HG02981 (cell line): Measurements from ENCODE around the gene ANHX.
"Not testable (repeated sequence)": the region's sequence is repeated elsewhere in the genome, so short reads cannot be mapped to it uniquely, and the experiment has no call there.

ENCODE experiments used
- ATAC-seq: cut with Tn5 transposase; IDR thresholded peaks from one replicate; pipeline ENCODE4 v1.9.1; 2021; ENCODE audit warnings: mild to moderate bottlenecking, moderate library complexity; ENCODE audit not compliant: unreplicated experiment

The ANHX gene

DNA sequence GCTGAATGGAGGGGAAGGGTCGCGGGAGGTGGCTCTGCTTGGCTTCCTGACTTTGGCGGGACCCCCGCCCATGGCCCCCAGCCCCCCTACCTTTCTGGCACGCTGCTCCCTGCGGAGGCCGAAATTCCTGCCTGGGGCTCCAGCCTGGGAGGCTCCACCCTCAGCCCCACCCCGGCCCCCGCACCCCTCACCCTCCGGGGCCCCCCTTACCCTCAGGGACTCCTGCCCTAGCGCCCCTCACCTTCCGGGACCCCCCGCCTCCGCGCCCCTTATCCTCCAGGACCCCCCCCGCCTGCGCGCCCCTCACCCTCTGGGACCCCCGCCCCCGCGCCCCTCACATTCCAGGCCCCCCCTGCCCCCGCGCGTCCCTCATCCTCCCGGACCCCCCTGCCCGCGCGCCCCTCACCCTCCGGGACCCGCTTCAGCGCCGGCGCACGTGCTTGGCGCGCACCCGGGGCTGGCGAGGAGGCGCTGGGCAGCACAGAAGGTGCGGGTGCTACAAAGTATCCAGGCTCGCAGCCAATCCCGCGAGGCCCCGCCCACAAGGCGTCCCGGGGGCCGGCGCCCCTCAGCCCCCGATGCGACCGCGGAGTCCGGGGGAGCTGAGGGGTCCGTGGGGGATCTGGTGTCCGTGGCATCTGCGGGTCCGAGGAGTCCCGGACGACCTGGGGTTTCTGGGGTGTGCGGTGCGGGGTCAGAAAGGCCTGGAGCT is at the start of gene ANHX:
Gene ANHX (minus strand): TSS at position 477 of the 712 bp plus-strand sequence. CDS start 1,521 bp downstream, outside the sequence.
- ATAC-seq, result no peak

DNA sequence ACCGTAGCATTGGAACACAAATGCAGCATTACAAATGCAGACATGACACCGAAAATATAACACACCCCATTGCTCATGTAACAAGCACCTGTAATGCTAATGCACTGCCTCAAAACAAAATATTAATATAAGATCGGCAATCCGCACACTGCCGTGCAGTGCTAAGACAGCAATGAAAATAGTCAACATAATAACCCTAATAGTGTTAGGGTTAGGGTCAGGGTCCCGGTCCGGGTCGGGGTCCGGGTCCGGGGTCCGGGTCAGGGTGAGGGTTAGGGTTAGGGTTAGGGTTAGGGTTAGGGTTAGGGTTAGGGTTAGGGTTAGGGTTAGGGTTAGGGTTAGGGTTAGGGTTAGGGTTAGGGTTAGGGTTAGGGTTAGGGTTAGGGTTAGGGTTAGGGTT is 29.0 kb upstream of the ANHX start:
- ATAC-seq, result not testable (repeated sequence)

DNA sequence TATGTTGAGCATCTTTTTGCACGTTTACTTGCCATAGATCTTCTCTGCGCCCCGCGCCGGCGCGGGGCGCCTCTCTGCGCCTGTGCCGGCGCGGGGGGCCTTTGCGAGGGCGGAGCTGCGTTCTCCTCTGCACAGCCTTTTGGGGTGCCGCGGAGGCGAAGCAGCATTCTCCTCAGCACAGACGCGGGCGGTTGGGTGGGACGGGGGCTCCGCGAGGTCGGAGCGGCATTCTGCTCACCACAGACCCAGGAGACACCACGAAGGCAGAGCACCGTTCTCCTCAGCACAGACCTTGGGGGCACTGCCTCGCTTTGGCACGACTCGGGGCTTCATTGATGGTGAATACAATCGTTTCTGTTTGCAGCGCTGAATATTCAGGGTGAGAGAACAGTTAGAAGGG is 28.5 kb upstream of the ANHX start:
- no peak for ATAC-seq

DNA sequence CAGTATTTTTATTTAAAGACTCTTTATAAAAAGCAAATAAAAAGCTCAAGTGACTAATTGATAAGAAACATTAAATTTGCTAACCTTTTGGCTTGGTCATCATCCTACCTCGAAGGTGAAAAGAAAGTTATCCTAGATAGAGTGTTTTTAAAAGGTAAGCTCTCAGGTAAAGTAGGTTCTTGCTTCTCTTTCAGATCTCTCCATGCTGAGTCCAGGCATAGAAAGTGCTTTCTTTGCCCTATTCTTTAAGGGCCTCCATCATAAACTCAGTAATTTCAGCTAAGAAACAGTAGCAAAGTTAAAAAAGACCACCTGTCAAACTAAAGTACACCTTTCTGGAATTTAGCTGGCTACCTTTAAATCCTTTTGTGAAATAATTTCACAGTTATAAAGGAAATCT is 20.6 kb upstream of the ANHX start:
- no peak for ATAC-seq

DNA sequence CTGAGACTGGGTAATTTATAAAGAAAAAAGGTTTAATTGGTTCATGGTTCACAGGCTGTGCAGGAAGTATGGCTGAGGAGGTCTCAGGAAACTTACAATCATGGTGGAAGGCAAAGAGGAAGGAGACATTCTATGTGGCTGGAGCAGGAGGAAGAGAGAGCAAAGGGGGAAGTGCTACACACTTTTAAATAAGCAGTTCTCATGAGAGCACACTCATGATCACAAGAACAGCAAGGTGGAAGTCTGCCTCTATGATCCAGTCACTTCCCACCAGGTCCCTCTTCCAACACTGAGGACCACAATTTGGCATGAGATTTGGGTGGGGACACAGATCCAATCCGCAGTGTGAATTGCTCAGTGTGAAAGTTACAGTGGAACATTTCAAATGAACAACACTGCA is 20.2 kb upstream of the ANHX start:
- ATAC-seq, result not testable (repeated sequence)

DNA sequence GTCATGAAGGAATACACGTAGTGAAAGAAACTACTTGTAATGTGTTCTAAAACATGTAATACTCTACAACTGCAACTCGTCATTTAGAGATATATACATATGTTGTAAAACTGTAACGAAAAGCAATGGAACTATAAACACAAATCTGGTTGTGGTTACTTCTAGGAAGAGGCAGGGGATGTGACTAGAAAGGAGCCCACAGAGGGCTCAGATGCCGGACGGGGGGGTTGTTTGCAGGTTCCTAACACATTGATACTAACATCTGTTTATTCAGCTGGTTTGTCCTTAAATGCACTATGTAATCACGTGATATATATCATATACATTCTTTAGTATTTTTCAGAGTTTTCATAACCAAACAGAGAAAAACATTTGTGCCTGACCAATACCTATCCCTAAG is 16.1 kb upstream of the ANHX start:
- ATAC-seq, result no peak

DNA sequence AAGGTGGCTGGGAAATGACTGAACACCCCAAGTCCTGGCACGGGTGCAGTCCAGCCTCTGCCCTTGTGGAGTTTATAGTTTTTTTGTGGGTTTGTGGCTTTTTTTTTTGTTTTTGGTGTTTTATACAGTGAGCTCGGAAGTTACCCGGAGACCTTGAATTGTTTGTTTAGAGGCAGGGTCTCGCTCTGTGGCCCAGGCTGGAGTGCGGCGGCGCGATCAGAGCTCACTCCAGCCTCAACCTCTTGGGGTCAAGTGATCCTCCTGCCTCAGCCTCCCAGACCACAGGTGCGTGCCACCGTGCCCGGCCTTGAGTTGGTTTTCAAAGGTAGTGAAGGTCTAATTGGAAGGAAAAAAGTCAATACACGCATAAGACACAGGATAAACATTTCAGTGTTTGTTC is 879 bp upstream of the ANHX start:
- no peak for ATAC-seq

DNA sequence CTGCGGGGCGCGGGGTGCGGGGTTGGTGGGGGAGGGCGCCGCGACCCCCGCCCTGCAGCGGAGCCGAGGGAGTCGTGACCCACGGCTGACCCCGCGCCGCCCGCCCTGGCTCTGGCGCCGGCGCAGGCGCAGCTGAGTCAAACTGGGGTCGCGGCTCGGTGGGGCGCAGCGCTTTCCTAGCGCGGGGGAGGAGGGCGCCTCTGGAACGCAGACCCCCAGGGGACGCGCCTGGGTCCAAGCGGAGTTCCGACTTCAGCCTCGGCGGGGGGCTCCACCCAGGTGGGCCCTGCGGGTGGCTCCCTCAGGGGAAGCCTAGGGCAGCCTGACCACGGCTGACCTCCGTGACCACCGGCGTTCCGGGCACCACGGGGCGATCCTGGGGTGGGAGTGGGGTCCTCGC is 467 bp upstream of the ANHX start:
- no peak for ATAC-seq

DNA sequence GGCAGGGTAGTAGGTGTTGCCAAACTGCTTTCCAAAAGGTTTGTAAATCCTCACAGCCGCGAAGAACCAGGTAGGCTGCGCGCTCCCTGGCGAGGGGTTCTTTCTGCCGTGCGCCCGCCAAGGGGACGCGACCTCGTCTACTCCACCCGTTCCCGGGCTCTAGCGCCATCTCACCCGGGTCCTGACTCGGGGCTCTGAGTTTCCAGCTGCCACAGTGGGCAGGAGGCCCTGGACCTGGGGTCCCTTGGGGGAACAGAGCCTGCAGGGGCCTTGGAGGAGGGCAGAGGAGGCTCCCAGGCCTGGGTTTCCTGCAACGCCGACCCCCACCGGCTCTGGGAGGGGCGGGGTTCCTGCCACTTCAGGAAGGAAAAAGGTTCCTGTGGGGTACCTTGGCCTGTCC is 706 bp downstream of the ANHX start:
- ATAC-seq, result no peak

DNA sequence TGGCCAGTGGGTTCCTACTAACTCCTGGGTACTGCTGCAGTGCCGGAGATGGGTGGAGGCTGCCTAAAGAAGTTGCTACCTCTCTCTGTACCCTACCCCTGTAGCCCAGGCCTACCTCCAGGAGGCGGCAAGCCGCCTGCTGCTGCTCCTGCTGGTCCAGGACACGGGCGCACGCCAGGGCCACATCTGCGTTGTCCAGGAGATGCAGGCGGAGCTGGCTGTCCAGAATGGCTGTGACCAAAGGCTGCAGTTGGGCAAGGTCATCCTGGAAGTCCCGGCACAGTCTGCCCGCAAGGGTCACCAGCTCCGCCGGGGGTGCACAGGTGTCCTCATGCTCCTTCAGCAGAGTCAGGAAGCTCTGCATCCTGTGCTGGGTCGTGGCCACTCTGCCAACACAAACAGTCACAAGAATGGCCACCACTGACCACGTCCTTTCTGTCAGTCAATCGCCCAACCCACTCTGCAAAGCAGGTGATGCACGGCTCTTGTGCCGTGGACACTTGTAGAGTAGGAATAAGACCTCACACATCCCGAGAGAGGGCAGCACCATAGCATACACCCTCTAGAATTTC is 1.6 kb downstream of the ANHX start:
- ATAC-seq, result no peak

DNA sequence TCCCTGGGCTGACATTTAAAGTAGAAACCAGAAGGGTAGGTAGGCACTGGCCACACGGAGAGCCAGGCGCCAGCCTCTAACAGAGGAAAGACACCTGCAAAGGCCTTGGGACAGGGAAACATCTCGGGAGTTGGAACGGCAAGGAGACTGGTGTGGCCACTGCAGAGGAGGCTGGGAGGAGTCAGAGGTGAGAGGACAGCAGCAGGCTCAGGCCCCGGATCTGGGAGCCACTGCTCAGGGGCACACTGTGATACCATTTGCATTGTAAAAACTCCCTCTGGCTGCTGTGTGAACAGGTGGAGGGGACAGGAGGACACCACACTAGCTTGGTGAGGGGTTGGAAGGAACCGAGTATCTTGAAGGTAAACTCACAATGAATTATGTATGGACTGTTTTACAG is 2.7 kb downstream of the ANHX start:
- no peak for ATAC-seq

DNA sequence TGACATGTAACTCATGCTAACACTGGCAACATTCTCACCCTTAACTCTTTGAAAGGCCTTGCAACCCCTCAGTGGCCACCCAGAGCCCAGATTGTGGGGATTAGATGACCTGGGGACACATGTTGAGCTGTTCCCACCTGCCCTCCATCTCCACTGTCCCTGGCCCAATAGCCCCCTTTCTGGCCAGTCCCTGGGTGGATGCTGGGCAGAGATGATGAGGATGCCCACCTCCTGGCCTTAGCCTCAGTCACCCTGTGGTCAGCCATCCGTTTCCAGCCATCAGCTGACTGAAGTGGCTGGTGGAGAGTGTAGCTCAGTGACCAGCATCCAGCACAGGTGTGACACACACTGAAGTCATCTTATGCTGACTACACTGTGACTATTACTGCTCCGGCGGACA is 4.7 kb downstream of the ANHX start:
- ATAC-seq, result no peak

DNA sequence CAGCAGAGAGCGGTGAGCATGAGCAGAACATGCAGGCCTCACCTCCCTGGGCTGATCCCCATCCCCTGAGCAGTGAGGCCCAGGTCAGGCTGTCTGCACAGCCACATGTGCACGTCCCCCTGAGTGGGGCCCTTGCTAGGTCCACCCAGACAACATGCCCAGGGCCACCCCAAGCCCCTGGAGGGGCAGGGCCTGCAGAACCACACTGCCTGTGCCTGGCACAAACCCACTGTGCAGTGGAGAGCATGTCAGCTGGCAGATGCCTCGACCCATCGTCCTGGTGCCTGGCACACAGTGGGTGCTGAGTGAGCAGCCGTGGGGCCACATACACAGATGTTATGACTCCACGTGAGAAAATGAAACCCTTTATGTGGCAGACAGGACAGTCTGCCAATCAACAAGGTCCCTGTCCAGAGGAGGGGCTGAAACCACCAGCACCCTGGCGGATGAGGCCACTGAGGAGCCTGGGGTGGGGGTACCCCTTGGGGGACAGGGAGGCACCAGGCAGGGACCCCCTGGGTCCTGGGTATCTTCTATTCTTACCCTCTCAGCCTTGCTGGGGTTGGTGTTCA is 8.3 kb downstream of the ANHX start:
- ATAC-seq, result no peak

DNA sequence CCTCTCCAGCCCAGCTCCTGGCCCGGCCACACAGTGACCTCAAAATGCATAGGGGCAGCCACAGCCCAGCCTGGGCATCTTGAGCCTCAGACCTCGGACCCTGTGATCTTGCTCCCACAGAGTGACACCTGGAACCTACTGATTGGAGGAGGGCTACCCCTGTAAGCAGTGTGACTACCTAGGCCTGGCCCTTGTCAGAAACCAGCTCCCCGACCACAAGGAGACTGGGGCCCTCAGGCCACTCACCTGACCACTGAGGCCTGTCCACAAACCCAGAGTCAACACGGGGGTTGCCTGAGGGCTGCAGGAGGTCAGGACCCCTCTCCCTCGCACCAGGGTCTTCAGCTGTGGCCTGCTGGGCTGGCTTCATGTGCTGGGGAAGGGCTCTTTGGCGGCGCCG is 9.0 kb downstream of the ANHX start:
- no peak for ATAC-seq

DNA sequence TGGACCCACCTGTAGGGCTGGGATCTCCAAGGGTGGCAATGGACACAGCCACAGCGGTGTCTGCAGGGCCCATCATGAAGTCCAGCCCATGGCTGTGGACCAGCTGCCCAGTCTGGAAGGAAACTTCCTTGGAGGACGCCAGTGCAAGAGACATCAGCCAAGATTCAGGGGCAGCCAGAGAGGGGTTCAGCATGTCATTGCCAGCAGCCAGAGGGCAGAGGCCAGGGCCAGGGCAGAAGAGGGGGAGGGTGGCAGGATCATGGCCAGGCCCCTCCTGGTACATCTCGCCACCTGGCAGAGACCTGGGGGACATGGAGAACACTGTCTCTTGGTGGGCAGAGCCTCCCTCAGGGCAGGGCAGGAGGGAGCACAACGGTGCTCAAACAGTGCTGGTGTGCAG is 10.2 kb downstream of the ANHX start:
- no peak for ATAC-seq

DNA sequence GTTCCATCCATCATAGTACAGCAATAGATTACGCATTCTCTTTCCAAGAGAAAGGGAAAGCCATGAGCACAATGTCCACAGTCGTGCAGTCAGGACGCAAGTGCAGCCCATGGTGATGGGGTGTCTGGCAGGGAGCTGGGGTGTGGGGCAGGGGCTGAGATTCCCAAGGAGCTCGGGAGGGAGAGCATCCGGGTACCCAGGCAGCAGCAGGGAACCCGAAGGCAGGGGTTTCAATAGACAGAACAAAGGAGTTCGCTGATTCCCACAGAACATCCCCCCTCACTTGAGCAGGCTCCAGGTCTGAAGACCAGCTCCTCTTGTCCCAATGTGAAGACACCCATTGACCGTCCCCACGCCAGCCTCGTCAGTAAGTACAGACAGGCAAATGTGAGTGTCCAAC is 13.5 kb downstream of the ANHX start:
- ATAC-seq, result no peak

DNA sequence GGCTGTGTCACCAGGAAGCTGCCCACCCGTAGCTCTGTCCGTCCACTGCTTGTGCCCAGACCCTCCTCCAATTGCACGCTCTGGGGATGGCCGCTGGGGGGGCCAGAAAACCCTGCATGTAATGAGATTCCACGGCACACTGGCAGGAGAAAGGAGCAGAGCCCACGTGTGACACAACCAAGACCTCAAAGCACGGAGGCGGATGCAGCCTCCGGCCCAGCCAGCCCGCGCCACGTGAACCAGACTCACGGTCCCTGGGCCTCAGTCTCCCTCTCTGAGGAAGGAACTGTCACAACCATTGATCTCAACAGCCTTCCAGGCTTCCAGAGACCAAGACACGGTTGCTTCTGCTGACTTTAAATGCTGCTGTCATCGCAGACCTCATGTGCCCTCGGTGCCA is 14.4 kb downstream of the ANHX start:
- ATAC-seq, result no peak

DNA sequence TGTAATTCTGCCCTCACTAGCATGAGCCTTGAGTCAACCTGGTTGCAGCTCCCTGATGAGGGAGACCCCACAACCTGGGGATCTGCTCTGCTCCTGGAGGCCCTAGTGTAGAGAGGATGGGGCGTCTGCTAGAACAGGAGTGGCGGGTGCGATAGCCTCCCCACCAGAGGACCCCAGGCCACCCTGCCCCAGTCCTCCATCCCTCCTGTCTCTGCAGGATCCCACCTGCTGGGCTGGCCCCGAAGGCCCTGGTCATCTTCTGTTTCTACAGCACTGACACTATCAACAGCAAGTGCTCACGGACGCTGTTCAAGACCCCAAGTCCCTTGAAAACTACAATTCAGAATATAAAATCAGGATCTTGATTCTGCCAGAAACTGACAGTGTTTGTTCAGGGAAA is 15.2 kb downstream of the ANHX start:
- no peak for ATAC-seq

DNA sequence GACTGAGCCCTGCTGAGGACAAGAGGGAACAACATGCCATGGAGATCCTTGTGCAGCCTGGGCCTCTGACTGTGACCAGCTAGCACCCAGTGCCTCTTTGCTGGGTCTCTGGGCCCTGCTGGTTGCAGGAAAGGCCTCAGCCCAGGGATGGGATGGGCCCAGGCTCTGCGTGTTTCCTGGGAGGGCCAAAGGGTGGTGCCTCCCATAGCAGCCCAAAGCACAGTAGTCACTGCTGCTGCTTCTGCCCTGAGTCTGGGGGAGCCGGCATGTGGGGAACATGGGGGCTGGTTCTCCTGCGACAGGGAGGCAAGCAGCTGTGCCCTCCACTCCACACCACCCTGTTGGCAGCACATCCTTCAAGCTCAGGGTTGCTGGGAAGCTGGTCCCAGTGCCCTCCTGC is 18.5 kb downstream of the ANHX start:
- no peak for ATAC-seq

DNA sequence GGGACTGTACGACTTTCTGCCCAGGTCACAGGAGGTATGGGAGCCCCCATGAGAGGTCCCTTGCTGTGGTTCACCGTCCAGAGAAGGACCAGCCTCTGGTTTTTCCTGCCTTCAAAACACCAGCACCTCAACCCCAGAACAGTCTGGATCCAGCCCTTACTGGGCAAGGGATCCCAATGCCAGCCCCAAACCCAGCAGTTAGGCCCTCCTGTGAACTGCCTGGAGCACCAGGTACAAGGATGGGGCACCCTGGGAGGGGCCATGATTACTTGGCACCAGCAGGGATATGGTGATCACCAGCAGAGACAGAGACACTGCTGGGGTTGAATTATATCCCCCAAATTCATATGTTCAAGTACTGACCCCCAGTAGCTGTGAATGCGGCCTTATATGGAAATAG is 20.0 kb downstream of the ANHX start:
- no peak for ATAC-seq

DNA sequence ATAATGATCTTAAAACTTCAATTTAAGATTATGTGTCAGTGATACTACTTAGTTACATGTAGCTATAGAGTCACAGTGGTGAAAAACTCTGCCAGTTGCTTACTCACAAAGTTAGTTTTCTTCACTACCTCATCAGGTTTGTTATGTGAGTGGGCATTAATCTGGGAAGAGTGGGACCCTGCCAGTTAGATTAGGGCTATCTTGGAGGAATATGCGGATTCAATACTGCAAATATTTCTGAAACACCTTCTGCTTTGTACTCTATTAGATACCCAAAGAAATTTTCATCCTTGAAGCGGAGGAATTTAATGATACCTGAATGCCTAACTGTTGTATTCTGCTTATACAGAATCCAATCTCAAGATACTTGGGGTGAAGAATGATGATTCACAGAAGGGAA is 29.3 kb downstream of the ANHX start:
- no peak for ATAC-seq

DNA sequence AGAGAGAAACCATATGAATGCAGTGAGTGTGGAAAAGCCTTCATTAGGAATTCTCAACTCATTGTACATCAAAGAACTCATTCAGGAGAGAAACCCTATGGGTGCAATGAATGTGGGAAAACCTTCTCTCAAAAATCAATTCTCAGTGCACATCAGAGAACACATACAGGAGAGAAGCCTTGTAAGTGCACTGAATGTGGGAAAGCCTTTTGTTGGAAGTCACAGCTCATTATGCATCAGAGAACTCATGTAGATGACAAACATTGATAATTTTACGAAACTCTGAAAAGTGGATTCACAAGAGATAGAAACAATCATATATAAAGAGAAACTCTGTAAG is 31.4 kb downstream of the ANHX start:
- ATAC-seq, result no peak
